GM12878 (cell line): ENCODE results near the gene RXRG.

Experiments
- CHD2 ChIP-seq: IDR thresholded peaks from 2 replicates; pipeline ENCODE4 v1.6.1; 2011; ENCODE audit warnings: low read depth, low read length, improper control_type of control experiment, borderline replicate concordance
- CTCF ChIP-seq, 3 experiments: IDR thresholded peaks in 2 of 3; conservative IDR thresholded peaks in 1 of 3; 2 replicates each; pipeline ENCODE4 v1.5.1; 2011; ENCODE audit warnings: low read depth in 3 of 3, low read length in 3 of 3, mild to moderate bottlenecking in 3 of 3, control low read depth in 2 of 3, moderate library complexity in 2 of 3, inconsistent platforms in 1 of 3, mixed read lengths in 1 of 3; ENCODE audit not compliant: control insufficient read depth in 2 of 3, insufficient read depth in 1 of 3; ENCODE audit errors: extremely low read depth in 1 of 3
- GABPA ChIP-seq: IDR thresholded peaks from 2 replicates; pipeline ENCODE4 v1.6.1; 2014; ENCODE audit warnings: antibody characterized with exemption, low read depth, mild to moderate bottlenecking, inconsistent platforms
- KDM1A ChIP-seq: fragments of 200-600 bp; sonication (generic); IDR thresholded peaks from 2 replicates; pipeline ENCODE4 v1.6.1; 2016; ENCODE audit warnings: borderline replicate concordance
- NBN ChIP-seq: fragments of 450-650 bp; IDR thresholded peaks from 2 replicates; pipeline ENCODE4 v1.6.1; 2016
- POLR2AphosphoS5 ChIP-seq: IDR thresholded peaks from 2 replicates; pipeline ENCODE4 v1.6.1; 2011; ENCODE audit warnings: mild to moderate bottlenecking, low read length, inconsistent platforms
- SRF ChIP-seq, 2 experiments: IDR thresholded peaks; 2 replicates each; pipeline ENCODE4 v1.6.1; 2011; ENCODE audit warnings: low read depth in 2 of 2, low read length in 2 of 2, mild to moderate bottlenecking in 1 of 2, moderate library complexity in 1 of 2
- ZBTB40 ChIP-seq: fragments of 450-650 bp; IDR thresholded peaks from 2 replicates; pipeline ENCODE4 v1.6.1; 2016; ENCODE audit warnings: mild to moderate bottlenecking, moderate library complexity, borderline replicate concordance

GRCh38 chr1:165467706-165468105, 22.8 kb upstream of the RXRG start:
- TF ChIP-seq CHD2 (no peak), POLR2AphosphoS5 (no peak), GABPA (no peak), NBN (no peak), CTCF (IDR thresholded peaks at IDR 0.05 in 2 of 3, conservative IDR thresholded peaks at IDR 0.05 in 1 of 3; ENCODE audit: control insufficient read depth in 2 of 3, extremely low read depth in 1 of 3, insufficient read depth in 1 of 3, low read depth in 3 of 3, low read length in 3 of 3) (no peak), SRF (IDR thresholded peaks at IDR 0.05; ENCODE audit: low read depth in 2 of 2, low read length in 2 of 2) (no peak), KDM1A (no peak), ZBTB40 (no peak)
